ENCODE data around the gene CCDC120. TPM values are rescaled to one million over a fixed set of nuclear protein-coding genes. Genes with fewer than 3 reads are reported as not detected.
A peak's percentile ranks its signal among the peaks of the same experiment; 100 is the strongest.

CCDC120 gene
- polyA plus RNA-seq, 4 donors = 5.7 to 26.8 (median 14.4) TPM

DNA sequence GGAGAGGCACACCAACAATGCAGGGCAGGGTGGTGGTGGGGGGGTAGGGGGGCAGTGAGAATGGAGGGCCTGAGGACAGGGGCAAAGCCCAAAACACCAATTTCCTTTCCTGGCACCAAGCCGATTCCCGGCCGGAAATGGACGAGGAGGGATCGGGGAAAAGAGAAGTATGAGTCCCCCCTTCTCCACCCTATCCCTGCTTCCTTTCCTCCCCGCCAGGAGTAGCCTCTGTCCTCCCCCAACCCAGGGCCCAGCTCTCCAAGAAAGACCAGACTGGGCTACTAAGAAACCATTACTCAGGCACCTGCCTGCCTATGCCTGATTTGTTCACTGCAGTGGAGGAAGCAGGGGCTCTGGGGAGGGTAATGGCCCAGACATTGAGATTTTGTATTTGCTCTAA is 402 bp downstream of the CCDC120 start:
- FAIRE-seq = no peak

GRCh38 chrX:49059681-49060085 is 884 bp downstream of the CCDC120 start:
- Histone ChIP-seq H3K4me3 (ENCODE audit: low read depth in 1 of 3, low read length in 3 of 3) (peak overlapping the region; percentile 15 to 59 (median 59)), H3K4me1 (ENCODE audit: control insufficient read depth in 3 of 3, insufficient read depth in 2 of 3, low read depth in 1 of 3, low read length in 2 of 3) (peaks cover 0 to 24% (median 0%) of the 10 kb centered on the region in 3 donors), H3K9me3 (ENCODE audit: control insufficient read depth in 2 of 2, insufficient read depth in 1 of 2, low read depth in 1 of 2, low read length in 1 of 2) (no peaks in the 10 kb centered on the region), H3K27me3 (ENCODE audit: control insufficient read depth in 3 of 3, insufficient read depth in 3 of 3, low read length in 3 of 3) (no peaks in the 10 kb centered on the region), H3K36me3 (ENCODE audit: control insufficient read depth in 3 of 3, insufficient read depth in 2 of 3, low read depth in 1 of 3, low read length in 3 of 3) (peaks cover 2 to 40% (median 3%) of the 10 kb centered on the region in 3 donors), H3K27ac (ENCODE audit: low read depth in 1 of 3, low read length in 2 of 3) (peak overlapping the region; percentile 76 to 92 (median 83))
- DNase-seq = peak; percentile 70 to 76
- 12 to 50% (median 49%) methylated on average over 7 to 10 of the region's 10 CpGs for whole genome bisulfite sequencing, 3 donors
- no peak for FAIRE-seq

More for the DNA sequence above, 402 bp downstream of the CCDC120 start:
- peaks cover 0 to 24% (median 0%) of the 10 kb centered on the region in 3 donors for H3K4me1 ChIP-seq (ENCODE audit: control insufficient read depth in 3 of 3, insufficient read depth in 2 of 3, low read depth in 1 of 3, low read length in 2 of 3)
- peak overlapping the region; percentile 76 to 92 (median 83) for H3K27ac ChIP-seq (ENCODE audit: low read depth in 1 of 3, low read length in 2 of 3)
- H3K4me3 ChIP-seq (ENCODE audit: low read depth in 1 of 3, low read length in 3 of 3) = peak overlapping the region; percentile 25 to 59 (median 59)
- no peaks in the 10 kb centered on the region for H3K9me3 ChIP-seq (ENCODE audit: control insufficient read depth in 2 of 2, insufficient read depth in 1 of 2, low read depth in 1 of 2, low read length in 1 of 2)
- DNase-seq = no peak
- 27 to 43% methylated on average over 6 of the region's 6 CpGs; no CpG with 5 or more reads in 1 of the 3 donors for WGBS, 3 donors
- peaks cover under 1 to 35% (median 2%) of the 10 kb centered on the region in 3 donors for H3K36me3 ChIP-seq (ENCODE audit: control insufficient read depth in 3 of 3, insufficient read depth in 2 of 3, low read depth in 1 of 3, low read length in 3 of 3)
- H3K27me3 ChIP-seq (ENCODE audit: control insufficient read depth in 3 of 3, insufficient read depth in 3 of 3, low read length in 3 of 3) = no peaks in the 10 kb centered on the region

- Histone ChIP-seq H3K36me3 (ENCODE audit: control insufficient read depth in 3 of 3, insufficient read depth in 2 of 3, low read depth in 1 of 3, low read length in 3 of 3) (peaks cover 2 to 51% (median 5%) of the 10 kb centered on the region in 3 donors), H3K4me1 (ENCODE audit: control insufficient read depth in 3 of 3, insufficient read depth in 2 of 3, low read depth in 1 of 3, low read length in 2 of 3) (peaks cover 0 to 19% (median 0%) of the 10 kb centered on the region in 3 donors), H3K4me3 (ENCODE audit: low read depth in 1 of 3, low read length in 3 of 3) (no peak overlapping the region), H3K27ac (ENCODE audit: low read depth in 1 of 3, low read length in 2 of 3) (peak overlapping the region in 2 of 3 donors; percentile 47 to 92), H3K27me3 (ENCODE audit: control insufficient read depth in 3 of 3, insufficient read depth in 3 of 3, low read length in 3 of 3) (no peaks in the 10 kb centered on the region), H3K9me3 (ENCODE audit: control insufficient read depth in 2 of 2, insufficient read depth in 1 of 2, low read depth in 1 of 2, low read length in 1 of 2) (no peaks in the 10 kb centered on the region)
- DNase-seq (peak; percentile 49 to 78), FAIRE-seq (no peak)
- WGBS, 3 donors = 32 to 73% (median 42%) methylated on average over 2 to 3 of the region's 3 CpGs
These were observed 2.1 kb downstream of the CCDC120 start for GRCh38 chrX:49060914-49061313.

DNA sequence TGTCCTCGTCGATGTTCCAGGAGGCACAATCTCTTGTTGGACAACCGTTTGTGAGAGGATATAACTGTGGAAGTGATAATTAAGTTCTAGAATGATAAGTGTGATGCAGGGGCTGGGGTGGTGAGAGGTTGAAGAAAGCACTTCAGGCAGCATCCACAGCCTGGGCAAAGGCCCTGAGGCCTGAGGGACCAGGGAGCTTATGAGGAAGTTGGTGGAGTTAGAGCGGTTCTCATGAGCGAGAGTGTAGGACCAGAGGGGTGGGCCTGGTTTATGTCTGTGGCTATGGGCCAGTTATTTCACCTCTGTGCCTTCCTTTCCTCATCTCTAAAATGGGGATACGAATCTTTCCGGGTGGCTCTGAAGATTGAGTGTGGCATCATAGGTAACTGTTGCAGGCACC is 2.7 kb downstream of the CCDC120 start:
- Histone ChIP-seq H3K4me3 (ENCODE audit: low read depth in 1 of 3, low read length in 3 of 3) (no peak overlapping the region), H3K36me3 (ENCODE audit: control insufficient read depth in 3 of 3, insufficient read depth in 2 of 3, low read depth in 1 of 3, low read length in 3 of 3) (peaks cover 2 to 54% (median 5%) of the 10 kb centered on the region in 3 donors), H3K9me3 (ENCODE audit: control insufficient read depth in 2 of 2, insufficient read depth in 1 of 2, low read depth in 1 of 2, low read length in 1 of 2) (no peaks in the 10 kb centered on the region), H3K27me3 (ENCODE audit: control insufficient read depth in 3 of 3, insufficient read depth in 3 of 3, low read length in 3 of 3) (no peaks in the 10 kb centered on the region), H3K4me1 (ENCODE audit: control insufficient read depth in 3 of 3, insufficient read depth in 2 of 3, low read depth in 1 of 3, low read length in 2 of 3) (peaks cover 0 to 19% (median 0%) of the 10 kb centered on the region in 3 donors), H3K27ac (ENCODE audit: low read depth in 1 of 3, low read length in 2 of 3) (peak overlapping the region in 1 of 3 donors; percentile 92)
- FAIRE-seq (no peak), DNase-seq (no peak)
- 78 to 87% (median 82%) methylated on average over 7 of the region's 7 CpGs for WGBS, 3 donors

GRCh38 chrX:49061916-49062315 is 3.1 kb downstream of the CCDC120 start:
- no peaks in the 10 kb centered on the region for H3K9me3 ChIP-seq (ENCODE audit: control insufficient read depth in 2 of 2, insufficient read depth in 1 of 2, low read depth in 1 of 2, low read length in 1 of 2)
- FAIRE-seq = no peak
- no peak overlapping the region for H3K4me3 ChIP-seq (ENCODE audit: low read depth in 1 of 3, low read length in 3 of 3)
- WGBS, 3 donors = 51 to 69% (median 64%) methylated on average over 10 of the region's 10 CpGs
- H3K4me1 ChIP-seq (ENCODE audit: control insufficient read depth in 3 of 3, insufficient read depth in 2 of 3, low read depth in 1 of 3, low read length in 2 of 3) = peaks cover 0 to 19% (median 0%) of the 10 kb centered on the region in 3 donors
- H3K27me3 ChIP-seq (ENCODE audit: control insufficient read depth in 3 of 3, insufficient read depth in 3 of 3, low read length in 3 of 3) = no peaks in the 10 kb centered on the region
- peaks cover 2 to 58% (median 5%) of the 10 kb centered on the region in 3 donors for H3K36me3 ChIP-seq (ENCODE audit: control insufficient read depth in 3 of 3, insufficient read depth in 2 of 3, low read depth in 1 of 3, low read length in 3 of 3)
- peak overlapping the region in 1 of 3 donors; percentile 92 for H3K27ac ChIP-seq (ENCODE audit: low read depth in 1 of 3, low read length in 2 of 3)
- DNase-seq = peak in 1 of 2 donors; percentile 35

GRCh38 chrX:49063715-49064114 is 4.9 kb downstream of the CCDC120 start:
- no peak overlapping the region for H3K4me3 ChIP-seq (ENCODE audit: low read depth in 1 of 3, low read length in 3 of 3)
- 92 to 97% (median 96%) methylated on average over 6 to 9 of the region's 9 CpGs for whole genome bisulfite sequencing, 3 donors
- H3K27me3 ChIP-seq (ENCODE audit: control insufficient read depth in 3 of 3, insufficient read depth in 3 of 3, low read length in 3 of 3) = no peaks in the 10 kb centered on the region
- no peak for FAIRE-seq
- DNase-seq = no peak
- peaks cover 2 to 74% (median 5%) of the 10 kb centered on the region in 3 donors for H3K36me3 ChIP-seq (ENCODE audit: control insufficient read depth in 3 of 3, insufficient read depth in 2 of 3, low read depth in 1 of 3, low read length in 3 of 3)
- H3K4me1 ChIP-seq (ENCODE audit: control insufficient read depth in 3 of 3, insufficient read depth in 2 of 3, low read depth in 1 of 3, low read length in 2 of 3) = peaks cover 0 to 19% (median 0%) of the 10 kb centered on the region in 3 donors
- H3K9me3 ChIP-seq (ENCODE audit: control insufficient read depth in 2 of 2, insufficient read depth in 1 of 2, low read depth in 1 of 2, low read length in 1 of 2) = no peaks in the 10 kb centered on the region
- no peak overlapping the region for H3K27ac ChIP-seq (ENCODE audit: low read depth in 1 of 3, low read length in 2 of 3)

DNA sequence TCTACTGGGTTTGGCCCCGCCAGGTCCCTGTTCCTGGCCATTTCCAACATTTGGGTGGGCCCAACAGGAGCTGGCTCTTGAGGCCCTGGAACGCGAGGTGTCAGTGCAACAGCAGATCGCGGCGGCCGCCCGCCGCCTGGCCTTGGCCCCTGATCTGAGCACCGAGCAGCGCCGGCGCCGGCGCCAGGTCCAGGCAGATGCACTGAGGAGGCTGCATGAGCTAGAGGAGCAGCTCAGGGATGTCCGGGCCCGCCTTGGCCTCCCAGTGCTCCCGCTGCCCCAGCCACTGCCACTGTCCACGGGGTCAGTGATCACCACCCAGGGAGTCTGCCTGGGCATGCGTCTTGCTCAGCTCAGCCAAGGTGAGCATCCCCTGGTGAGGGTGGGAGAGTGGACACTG is 5.5 kb downstream of the CCDC120 start:
- Histone ChIP-seq H3K4me1 (ENCODE audit: control insufficient read depth in 3 of 3, insufficient read depth in 2 of 3, low read depth in 1 of 3, low read length in 2 of 3) (peaks cover 0 to 19% (median 0%) of the 10 kb centered on the region in 3 donors), H3K27me3 (ENCODE audit: control insufficient read depth in 3 of 3, insufficient read depth in 3 of 3, low read length in 3 of 3) (no peaks in the 10 kb centered on the region), H3K36me3 (ENCODE audit: control insufficient read depth in 3 of 3, insufficient read depth in 2 of 3, low read depth in 1 of 3, low read length in 3 of 3) (peaks cover 2 to 80% (median 5%) of the 10 kb centered on the region in 3 donors), H3K4me3 (ENCODE audit: low read depth in 1 of 3, low read length in 3 of 3) (no peak overlapping the region), H3K9me3 (ENCODE audit: control insufficient read depth in 2 of 2, insufficient read depth in 1 of 2, low read depth in 1 of 2, low read length in 1 of 2) (no peaks in the 10 kb centered on the region), H3K27ac (ENCODE audit: low read depth in 1 of 3, low read length in 2 of 3) (no peak overlapping the region)
- FAIRE-seq = no peak
- WGBS, 3 donors = 85 to 96% (median 93%) methylated on average over 2 to 20 of the region's 20 CpGs
- no peak for DNase-seq

- 83 to 89% (median 85%) methylated on average over 7 to 8 of the region's 8 CpGs for WGBS, 3 donors
- Histone ChIP-seq H3K4me1 (ENCODE audit: control insufficient read depth in 3 of 3, insufficient read depth in 2 of 3, low read depth in 1 of 3, low read length in 2 of 3) (peaks cover 0 to 19% (median 0%) of the 10 kb centered on the region in 3 donors), H3K27ac (ENCODE audit: low read depth in 1 of 3, low read length in 2 of 3) (no peak overlapping the region)
These were observed 5.9 kb downstream of the CCDC120 start for GRCh38 chrX:49064735-49065134.

GRCh38 chrX:49066278-49066677 is 7.5 kb downstream of the CCDC120 start:
- H3K4me1 ChIP-seq (ENCODE audit: control insufficient read depth in 3 of 3, insufficient read depth in 2 of 3, low read depth in 1 of 3, low read length in 2 of 3) = peaks cover 0 to 7% (median 0%) of the 10 kb centered on the region in 3 donors
- H3K27ac ChIP-seq (ENCODE audit: low read depth in 1 of 3, low read length in 2 of 3) = no peak overlapping the region
- H3K27me3 ChIP-seq (ENCODE audit: control insufficient read depth in 3 of 3, insufficient read depth in 3 of 3, low read length in 3 of 3) = no peaks in the 10 kb centered on the region
- H3K9me3 ChIP-seq (ENCODE audit: control insufficient read depth in 2 of 2, insufficient read depth in 1 of 2, low read depth in 1 of 2, low read length in 1 of 2) = no peaks in the 10 kb centered on the region
- H3K36me3 ChIP-seq (ENCODE audit: control insufficient read depth in 3 of 3, insufficient read depth in 2 of 3, low read depth in 1 of 3, low read length in 3 of 3) = peaks cover 2 to 72% (median 5%) of the 10 kb centered on the region in 3 donors
- DNase-seq = no peak
- no peak for FAIRE-seq
- WGBS, 3 donors = 62 to 90% (median 85%) methylated on average over 2 of the region's 2 CpGs
- H3K4me3 ChIP-seq (ENCODE audit: low read depth in 1 of 3, low read length in 3 of 3) = no peak overlapping the region

More at GRCh38 chrX:49064735-49065134, 5.9 kb downstream of the CCDC120 start:
- Histone ChIP-seq H3K36me3 (ENCODE audit: control insufficient read depth in 3 of 3, insufficient read depth in 2 of 3, low read depth in 1 of 3, low read length in 3 of 3) (peaks cover 2 to 82% (median 5%) of the 10 kb centered on the region in 3 donors), H3K9me3 (ENCODE audit: control insufficient read depth in 2 of 2, insufficient read depth in 1 of 2, low read depth in 1 of 2, low read length in 1 of 2) (no peaks in the 10 kb centered on the region), H3K4me3 (ENCODE audit: low read depth in 1 of 3, low read length in 3 of 3) (no peak overlapping the region), H3K27me3 (ENCODE audit: control insufficient read depth in 3 of 3, insufficient read depth in 3 of 3, low read length in 3 of 3) (no peaks in the 10 kb centered on the region)
- DNase-seq (no peak), FAIRE-seq (no peak)
